IMR-90 (cell line): ENCODE results near the gene ZMYND10. TPM values are rescaled to one million over a fixed set of nuclear protein-coding genes. Genes with fewer than 3 reads are reported as not detected.
A peak's percentile ranks its signal among the peaks of the same experiment; 100 is the strongest.

Experiments used
- ATAC-seq: fragments of 200-7000 bp; cut with Tn5 transposase; 2 replicates; pipeline ENCODE4 v1.9.1; 2020; ENCODE audit warnings: low read depth, mild to moderate bottlenecking, moderate library complexity
- BruUV-seq: library from RNA; stranded (reverse); fragments of 400-500 nt; replicated peaks from 2 replicates; lab custom pipeline; 2021; lab: Mats Ljungman, UMichigan
- CTCF ChIA-PET: fragments of 300-600 bp; formaldehyde crosslinking; extraction: SDS; loops from one replicate; lab custom pipeline; 2021; ENCODE audit warnings: antibody characterized with exemption; lab: Yijun Ruan, JAX
- POLR2A ChIA-PET: fragments of 300-600 bp; sonication (Branson Sonifier 250); formaldehyde crosslinking; loops from one replicate; lab custom pipeline; 2022; ENCODE audit warnings: antibody characterized with exemption; ENCODE audit not compliant: unreplicated experiment; lab: Charles Lee
- DNase-seq: peaks from one replicate; pipeline ENCODE4 v3.0.0; 2013
- H2AFZ ChIP-seq: replicated peaks from 2 replicates; pipeline ENCODE3; 2013; ENCODE audit warnings: low read length, mild to moderate bottlenecking; ENCODE audit not compliant: poor library complexity
- H2AK5ac ChIP-seq: 2 replicates; pipeline ENCODE4 v1.6.1; 2013; ENCODE audit warnings: low read depth, low read length, inconsistent platforms
- H2AK9ac ChIP-seq: replicated peaks from 2 replicates; pipeline ENCODE3; 2013; ENCODE audit warnings: mild to moderate bottlenecking, low read depth, low read length, moderate library complexity; ENCODE audit not compliant: poor library complexity
- H2BK120ac ChIP-seq: 2 replicates; pipeline ENCODE4 v1.6.1; 2013; ENCODE audit warnings: low read depth, low read length, inconsistent platforms
- H2BK15ac ChIP-seq: 3 replicates; pipeline ENCODE4 v1.6.1; 2013; ENCODE audit warnings: low read depth, low read length, inconsistent platforms
- H2BK20ac ChIP-seq: 2 replicates; pipeline ENCODE4 v1.6.1; 2013; ENCODE audit warnings: low read depth, mild to moderate bottlenecking, inconsistent platforms, low read length, moderate library complexity
- H2BK5ac ChIP-seq: 2 replicates; pipeline ENCODE4 v1.6.1; 2013; ENCODE audit warnings: mild to moderate bottlenecking, low read depth, low read length, inconsistent platforms; ENCODE audit not compliant: poor library complexity, severe bottlenecking
- H3K14ac ChIP-seq: replicated peaks from 2 replicates; pipeline ENCODE4 v1.6.1; 2013; ENCODE audit warnings: low read depth, low read length, inconsistent platforms
- H3K18ac ChIP-seq: 2 replicates; pipeline ENCODE4 v1.6.1; 2013; ENCODE audit warnings: low read depth, low read length, control low read depth
- H3K23ac ChIP-seq: 2 replicates; pipeline ENCODE4 v1.6.1; 2013; ENCODE audit warnings: low read depth, low read length, inconsistent platforms
- H3K27ac ChIP-seq: 2 replicates; pipeline ENCODE4 v1.5.1; 2013; ENCODE audit warnings: mild to moderate bottlenecking, control low read depth, low read length; ENCODE audit not compliant: insufficient read depth
- H3K27me3 ChIP-seq: 2 replicates; pipeline ENCODE4 v1.6.1; 2013; ENCODE audit warnings: low read length; ENCODE audit not compliant: control insufficient read depth, insufficient read depth
- H3K36me3 ChIP-seq: 2 replicates; pipeline ENCODE4 v1.6.1; 2013; ENCODE audit warnings: low read length, mixed read lengths; ENCODE audit not compliant: control insufficient read depth, insufficient read depth
- H3K4ac ChIP-seq: 2 replicates; pipeline ENCODE4 v1.6.1; 2013; ENCODE audit warnings: low read depth, low read length, inconsistent platforms
- H3K4me1 ChIP-seq: 2 replicates; pipeline ENCODE4 v1.6.1; 2013; ENCODE audit warnings: low read length, mixed read lengths; ENCODE audit not compliant: control insufficient read depth, insufficient read depth
- H3K4me2 ChIP-seq: 2 replicates; pipeline ENCODE4 v1.6.1; 2013; ENCODE audit warnings: low read depth, mild to moderate bottlenecking, control low read depth, low read length, moderate library complexity
- H3K4me3 ChIP-seq: 2 replicates; pipeline ENCODE4 v1.5.1; 2013; ENCODE audit warnings: low read depth, mild to moderate bottlenecking, control low read depth, low read length, moderate library complexity; ENCODE audit not compliant: insufficient read depth
- H3K56ac ChIP-seq: 2 replicates; pipeline ENCODE4 v1.6.1; 2013; ENCODE audit warnings: low read length, inconsistent platforms; ENCODE audit not compliant: insufficient read depth; ENCODE audit errors: extremely low read depth
- H3K79me1 ChIP-seq, 2 experiments: 2 replicates each; pipeline ENCODE4 v1.6.1; 2013; ENCODE audit warnings: low read length in 2 of 2, inconsistent platforms in 1 of 2, low read depth in 1 of 2
- H3K9ac ChIP-seq: 2 replicates; pipeline ENCODE4 v1.6.1; 2013; ENCODE audit warnings: low read depth, low read length, control low read depth
- H3K9me1 ChIP-seq: 2 replicates; pipeline ENCODE4 v1.6.1; 2013; ENCODE audit warnings: low read length, inconsistent platforms; ENCODE audit not compliant: insufficient read depth
- H3K9me3 ChIP-seq: 2 replicates; pipeline ENCODE4 v1.6.1; 2013; ENCODE audit warnings: low read length; ENCODE audit not compliant: control insufficient read depth, insufficient read depth
- H4K20me1 ChIP-seq: 2 replicates; pipeline ENCODE4 v1.6.1; 2013; ENCODE audit warnings: low read length, inconsistent platforms; ENCODE audit not compliant: insufficient read depth
- H4K5ac ChIP-seq: 2 replicates; pipeline ENCODE4 v1.6.1; 2013; ENCODE audit warnings: mild to moderate bottlenecking, low read depth, low read length, control low read depth
- H4K8ac ChIP-seq, 2 experiments: 2 replicates each; pipeline ENCODE4 v1.6.1; 2013; ENCODE audit warnings: low read depth in 2 of 2, low read length in 2 of 2, control low read depth in 1 of 2, inconsistent platforms in 1 of 2
- H4K91ac ChIP-seq: 2 replicates; pipeline ENCODE4 v1.6.1; 2013; ENCODE audit warnings: low read depth, low read length, inconsistent platforms; ENCODE audit not compliant: insufficient read depth
- CEBPB ChIP-seq: IDR thresholded peaks from 2 replicates; pipeline ENCODE4 v1.6.1; 2012; ENCODE audit warnings: low read depth, low read length, improper control_type of control experiment
- CHD1 ChIP-seq: IDR thresholded peaks from 2 replicates; pipeline ENCODE4 v1.6.1; 2012; ENCODE audit warnings: low read depth, low read length, improper control_type of control experiment
- ELK1 ChIP-seq: fragments of 150-350 bp; IDR thresholded peaks from 2 replicates; pipeline ENCODE4 v1.6.1; 2016; ENCODE audit warnings: low read depth, mild to moderate bottlenecking, low read length, moderate library complexity, borderline replicate concordance
- FOS ChIP-seq: fragments of 150-350 bp; IDR thresholded peaks from 2 replicates; pipeline ENCODE4 v1.6.1; 2016; ENCODE audit warnings: low read depth, low read length
- MAFK ChIP-seq: IDR thresholded peaks from 2 replicates; pipeline ENCODE4 v1.6.1; 2012; ENCODE audit warnings: low read depth, low read length, improper control_type of control experiment
- MAZ ChIP-seq: IDR thresholded peaks from 2 replicates; pipeline ENCODE4 v1.6.1; 2012; ENCODE audit warnings: low read depth, mild to moderate bottlenecking, low read length, improper control_type of control experiment, moderate library complexity, borderline replicate concordance
- MXI1 ChIP-seq: IDR thresholded peaks from 2 replicates; pipeline ENCODE4 v1.6.1; 2012; ENCODE audit warnings: low read depth, mild to moderate bottlenecking, low read length, moderate library complexity, borderline replicate concordance
- NFE2L2 ChIP-seq: fragments of 150-350 bp; IDR thresholded peaks from 2 replicates; pipeline ENCODE4 v1.6.1; 2016; ENCODE audit warnings: low read depth, mild to moderate bottlenecking, low read length
- POLR2A ChIP-seq: IDR thresholded peaks from 2 replicates; pipeline ENCODE4 v1.6.1; 2012; ENCODE audit warnings: mild to moderate bottlenecking, low read depth, low read length
- RFX5 ChIP-seq: IDR thresholded peaks from 2 replicates; pipeline ENCODE4 v1.8.0; 2012; ENCODE audit warnings: low read depth, mild to moderate bottlenecking, low read length, moderate library complexity
- USF2 ChIP-seq: fragments of 150-350 bp; IDR thresholded peaks from 2 replicates; pipeline ENCODE4 v1.6.1; 2017; ENCODE audit warnings: mild to moderate bottlenecking, antibody characterized with exemption, low read length, low read depth
- WGBS, 2 experiments: methylation state at CpG; one replicate each; pipeline versions ENCODE4 v1.1.5 to v1.1.7; 2013; ENCODE audit warnings: missing lambda C conversion rate in 2 of 2; ENCODE audit not compliant: insufficient read length in 1 of 2; ENCODE audit errors: extremely low coverage in 2 of 2; 5-methylcytosine and 5-hydroxymethylcytosine counted together
- dilution Hi-C: fragments of 300-500 bp; cut with HindIII; formaldehyde crosslinking; loops from one replicate; pipeline ENCODE4 v1.14.3; 2018; ENCODE audit warnings: low sequenced_read_pairs; ENCODE audit not compliant: unreplicated experiment
- in situ Hi-C: fragments of 300-500 bp; cut with MboI; formaldehyde crosslinking; loops from 3 replicates; pipeline ENCODE4 v1.14.3; 2019; ENCODE audit warnings: low sequenced_read_pairs, inconsistent platforms, mixed read lengths
- intact Hi-C: fragments of 100-400 bp; cut with micrococcal nuclease; formaldehyde crosslinking; loops from 2 replicates; pipeline ENCODE4 v1.10.0; 2022
- polyA plus RNA-seq, 3 experiments: library from polyadenylated mRNA; depleted of rRNA; stranded (reverse); fragments of >200 nt; gene quantifications; 2 replicates each; pipeline ENCODE4 v1.2.3, GENCODE V29; 2012; ENCODE audit warnings: low replicate concordance in 1 of 3
- total RNA-seq: library from RNA; depleted of rRNA; stranded (reverse); fragments of >200 nt; gene quantifications from 2 replicates; pipeline ENCODE4 v1.2.3, GENCODE V29; 2012
- TF ChIP-seq, protein P1 (sequence below): conservative IDR thresholded peaks from 2 replicates; pipeline ENCODE4 v1.5.1; 2012; ENCODE audit warnings: mild to moderate bottlenecking, low read depth, low read length, improper control_type of control experiment

ZMYND10 gene
- total and polyA plus RNA-seq, 2 of the 4 experiments (the other 2 are of a cell fraction): 1.1 to 1.4 TPM

DNA sequence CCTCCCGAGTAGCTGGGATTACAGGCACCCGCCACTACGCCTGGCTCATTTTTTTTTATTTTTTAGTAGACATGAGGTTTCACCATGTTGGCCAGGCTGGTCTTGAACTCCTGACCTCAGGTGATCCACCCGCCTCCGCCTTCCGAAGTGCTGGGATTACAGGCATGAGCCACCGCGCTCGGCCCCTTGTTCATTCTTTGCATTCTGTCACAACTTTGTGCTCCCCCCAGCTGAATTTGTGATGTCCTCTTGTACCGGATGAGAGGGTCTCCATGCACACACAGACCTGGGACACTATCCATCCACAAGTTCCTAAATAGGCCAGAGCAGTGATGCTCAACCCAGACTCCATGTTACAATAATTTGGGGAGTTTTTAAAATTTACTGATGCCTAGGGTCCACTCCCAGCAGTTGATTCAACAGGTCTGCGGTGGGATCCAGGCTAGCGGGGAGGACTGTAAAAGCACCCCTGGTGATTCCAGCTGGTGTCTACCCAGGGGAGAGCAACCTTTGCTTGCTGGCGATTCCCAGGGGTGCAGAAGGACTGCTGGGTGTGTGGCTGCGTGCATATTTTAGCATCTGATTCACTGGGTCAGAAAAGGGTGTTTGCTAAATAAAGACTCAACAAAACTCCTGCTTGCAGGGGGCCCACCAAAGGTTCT, 5.9 kb downstream of the ZMYND10 start (continued):
- TF ChIP-seq ELK1 (no peak), CHD1 (no peak)

DNA sequence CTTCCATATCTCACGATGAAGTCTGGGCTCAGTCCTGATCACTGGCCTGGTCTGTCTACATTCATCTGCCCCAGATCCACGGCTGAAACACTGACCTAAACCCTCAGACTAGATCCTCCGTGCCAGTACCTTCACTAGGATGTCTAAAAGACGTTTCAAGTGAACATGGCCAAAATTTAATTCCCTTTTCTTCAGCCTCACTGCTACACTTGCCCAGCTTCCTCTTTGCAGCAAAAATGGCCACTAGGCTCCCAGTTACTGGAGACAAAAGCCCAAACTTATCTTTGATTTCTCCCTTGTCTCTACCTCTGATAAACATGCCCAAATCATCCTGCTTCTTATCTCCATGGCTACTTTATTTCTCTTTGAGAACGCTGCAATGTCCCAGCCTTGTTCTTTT, 6.6 kb downstream of the ZMYND10 start:
- no TSS peak for BruUV-seq
- H3K56ac ChIP-seq: no peak overlapping the region
- H4K5ac ChIP-seq: no peak overlapping the region
- peak overlapping the region; percentile 61; the same call in 1 of the 3 replicates for H2BK15ac ChIP-seq
- DNase-seq (no peak), ATAC-seq (no peak)
- H3K4me1 ChIP-seq: peaks cover 29% of the 10 kb centered on the region
- peaks cover 3% of the 10 kb centered on the region; the same call in 1 of the 2 replicates for H3K36me3 ChIP-seq
- ChIA-PET CTCF (no interaction called here), POLR2A (no interaction called here)
- H4K20me1 ChIP-seq: peaks cover 28% of the 10 kb centered on the region
- peak overlapping the region in 1 of 2 experiments; percentile 56; a peak in 2 of 4 replicates for H4K8ac ChIP-seq
- peak overlapping the region; percentile 19 for H2BK120ac ChIP-seq
- 79% methylated on average over 4 of the region's 5 CpGs; no CpG with 5 or more reads in 1 of the 2 experiments for WGBS, 2 experiments
- H3K9ac ChIP-seq: no peak overlapping the region
- no peak overlapping the region for H3K27ac ChIP-seq
- H3K14ac ChIP-seq: 0 out of 2 replicates have a peak overlapping the region, but pooled peaks have one; percentile 37
- no peak overlapping the region; the same call in 1 of the 2 replicates for H2BK20ac ChIP-seq
- no peaks in the 10 kb centered on the region for H3K27me3 ChIP-seq
- H3K4me3 ChIP-seq: no peak overlapping the region
- peaks cover 15 to 50% of the 10 kb centered on the region in 2 experiments; a peak in 3 of 4 replicates for H3K79me1 ChIP-seq
- dilution Hi-C loops (no loop called here), in situ Hi-C loops (loop anchor here (25.0 kb wide), 3 partner anchors 1048 to 1823 kb away; partner anchors contain the start of genes ABHD14B, GPR62, MANF and PCBP4), intact Hi-C loops (no loop called here)
- no peak overlapping the region for H3K4me2 ChIP-seq
- peak overlapping the region; percentile 62 for H3K4ac ChIP-seq
- H3K9me1 ChIP-seq: peaks cover 23% of the 10 kb centered on the region
- peak overlapping the region; percentile 70 for H2AK9ac ChIP-seq
- H3K23ac ChIP-seq: peak overlapping the region; percentile 64; the same call in 1 of the 2 replicates
- peak overlapping the region; percentile 62 for H2AFZ ChIP-seq
- H3K18ac ChIP-seq: no peak overlapping the region
- peak overlapping the region; percentile 59 for H2AK5ac ChIP-seq
- H2BK5ac ChIP-seq: peak overlapping the region; percentile 7
- H3K9me3 ChIP-seq: no peaks in the 10 kb centered on the region
- H4K91ac ChIP-seq: no peak overlapping the region; the same call in 1 of the 2 replicates
- TF ChIP-seq USF2 (no peak), CHD1 (no peak), POLR2A (no peak), RFX5 (no peak), NFE2L2 (no peak), MXI1 (no peak), MAZ (no peak), MAFK (no peak), FOS (no peak), CEBPB (no peak)
- TF ChIP-seq, protein P1, sequence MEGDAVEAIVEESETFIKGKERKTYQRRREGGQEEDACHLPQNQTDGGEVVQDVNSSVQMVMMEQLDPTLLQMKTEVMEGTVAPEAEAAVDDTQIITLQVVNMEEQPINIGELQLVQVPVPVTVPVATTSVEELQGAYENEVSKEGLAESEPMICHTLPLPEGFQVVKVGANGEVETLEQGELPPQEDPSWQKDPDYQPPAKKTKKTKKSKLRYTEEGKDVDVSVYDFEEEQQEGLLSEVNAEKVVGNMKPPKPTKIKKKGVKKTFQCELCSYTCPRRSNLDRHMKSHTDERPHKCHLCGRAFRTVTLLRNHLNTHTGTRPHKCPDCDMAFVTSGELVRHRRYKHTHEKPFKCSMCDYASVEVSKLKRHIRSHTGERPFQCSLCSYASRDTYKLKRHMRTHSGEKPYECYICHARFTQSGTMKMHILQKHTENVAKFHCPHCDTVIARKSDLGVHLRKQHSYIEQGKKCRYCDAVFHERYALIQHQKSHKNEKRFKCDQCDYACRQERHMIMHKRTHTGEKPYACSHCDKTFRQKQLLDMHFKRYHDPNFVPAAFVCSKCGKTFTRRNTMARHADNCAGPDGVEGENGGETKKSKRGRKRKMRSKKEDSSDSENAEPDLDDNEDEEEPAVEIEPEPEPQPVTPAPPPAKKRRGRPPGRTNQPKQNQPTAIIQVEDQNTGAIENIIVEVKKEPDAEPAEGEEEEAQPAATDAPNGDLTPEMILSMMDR: no peak
